Thyroid gland (tissue), 4 donors: ENCODE data around the gene AOC1.

Experiments used
- CTCF ChIP-seq, 6 experiments: fragments of 200-600 bp in 3 of 6; fragments of 450-650 bp in 3 of 6; sonication (generic) in 3 of 6; IDR thresholded peaks; one replicate each; pipeline ENCODE4 v1.5.1; 2016 to 2019; ENCODE audit warnings: antibody characterized with exemption in 6 of 6, mild to moderate bottlenecking in 2 of 6, inconsistent platforms in 1 of 6, moderate library complexity in 1 of 6
- POLR2A ChIP-seq, 2 donors: fragments of 450-650 bp; IDR thresholded peaks; one replicate each; pipeline ENCODE4 v1.6.1; 2017; ENCODE audit warnings: antibody characterized with exemption in 2 of 2, mild to moderate bottlenecking in 2 of 2, moderate library complexity in 1 of 2

- TF ChIP-seq CTCF (IDR thresholded peaks at IDR 0.05) (no peak), POLR2A (IDR thresholded peaks at IDR 0.05) (no peak)
Observed at GRCh38 chr7:150842716-150843115, 9.6 kb upstream of the AOC1 start.
